GM23338 (cell line): ENCODE results near the gene CACNA2D1.

Source experiments
- CREB1 ChIP-seq: fragments of 250-450 bp; sonication (Bioruptor Pico); IDR thresholded peaks from 2 replicates; pipeline ENCODE4 v1.5.0; 2020; ENCODE audit warnings: low read depth, mild to moderate bottlenecking, moderate library complexity
- EZH2 ChIP-seq: fragments of 200-600 bp; sonication (generic); IDR thresholded peaks from one replicate; pipeline ENCODE4 v1.8.0; 2017; ENCODE audit warnings: antibody characterized with exemption, mild to moderate bottlenecking, low read depth; ENCODE audit not compliant: unreplicated experiment
- EZH2phosphoT487 ChIP-seq: fragments of 200-600 bp; sonication (generic); IDR thresholded peaks from one replicate; pipeline ENCODE4 v1.8.1; 2018; ENCODE audit warnings: antibody characterized with exemption; ENCODE audit not compliant: unreplicated experiment
- JUNB ChIP-seq: IDR thresholded peaks from one replicate; pipeline ENCODE4 v1.6.1; 2016; ENCODE audit warnings: antibody characterized with exemption; ENCODE audit not compliant: unreplicated experiment
- NANOG ChIP-seq: IDR thresholded peaks from 2 replicates; pipeline ENCODE4 v1.6.1; 2016; ENCODE audit warnings: antibody characterized with exemption, borderline replicate concordance
- POLR2AphosphoS5 ChIP-seq: IDR thresholded peaks from 2 replicates; pipeline ENCODE4 v1.6.1; 2016; ENCODE audit warnings: antibody characterized with exemption, low read depth
- ZNF331 ChIP-seq: fragments of 250-450 bp; sonication (Bioruptor Pico); IDR thresholded peaks from 2 replicates; pipeline ENCODE4 v1.5.0; 2020; ENCODE audit warnings: low read depth, mild to moderate bottlenecking, moderate library complexity
- TF ChIP-seq, protein P1 (sequence below), 2 experiments: fragments of 200-600 bp in 1 of 2; sonication (generic) in 1 of 2; conservative IDR thresholded peaks; 2 replicates each; pipeline versions ENCODE4 v1.5.1 to v1.6.1; 2016 to 2017; ENCODE audit warnings: antibody characterized with exemption in 2 of 2, low read depth in 2 of 2, mild to moderate bottlenecking in 2 of 2, moderate library complexity in 1 of 2
- TF ChIP-seq, protein P2 (sequence below): IDR thresholded peaks from one replicate; pipeline ENCODE4 v1.6.1; 2018; ENCODE audit warnings: antibody characterized with exemption; ENCODE audit not compliant: unreplicated experiment
- TF ChIP-seq, protein P3 (sequence below): fragments of 250-450 bp; sonication (Bioruptor Pico); IDR thresholded peaks from 2 replicates; pipeline ENCODE4 v1.5.0; 2020; ENCODE audit warnings: mild to moderate bottlenecking, moderate library complexity

DNA sequence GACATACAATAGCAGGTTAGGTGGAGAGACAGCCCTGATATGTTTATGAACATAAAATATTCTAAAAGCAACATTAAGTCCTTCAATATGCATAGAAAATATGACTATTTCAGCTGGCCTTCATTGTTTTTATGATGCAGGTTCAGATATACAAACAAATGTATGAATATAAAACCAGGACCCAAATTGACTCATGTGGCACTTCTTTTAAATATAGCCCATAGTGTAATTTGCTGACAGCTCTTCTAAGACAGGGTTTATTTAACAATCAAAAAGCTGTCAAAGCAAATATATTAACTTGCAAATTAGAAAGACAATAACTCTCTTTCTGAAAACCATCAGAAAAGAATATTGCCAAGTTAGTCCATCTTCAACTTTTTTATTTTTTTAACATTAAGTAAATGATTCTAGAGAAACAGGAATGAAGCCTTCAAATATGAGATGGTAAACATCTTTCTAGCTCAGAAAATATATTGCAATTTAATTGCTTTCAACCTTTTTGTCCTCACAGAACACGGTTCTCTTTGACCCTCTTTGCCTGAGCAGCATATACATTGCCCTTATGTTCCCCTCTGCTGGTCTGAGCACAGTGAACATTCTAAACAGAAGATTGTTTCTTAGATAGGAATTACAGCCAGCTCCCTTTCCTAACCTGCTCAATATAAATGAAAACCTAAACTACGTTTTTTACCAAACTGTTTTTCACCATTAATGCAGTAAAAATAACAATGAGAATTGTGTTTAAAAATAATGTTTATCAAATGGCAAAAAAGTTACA lies 82.8 kb downstream of the CACNA2D1 start:
- TF ChIP-seq, protein P1, sequence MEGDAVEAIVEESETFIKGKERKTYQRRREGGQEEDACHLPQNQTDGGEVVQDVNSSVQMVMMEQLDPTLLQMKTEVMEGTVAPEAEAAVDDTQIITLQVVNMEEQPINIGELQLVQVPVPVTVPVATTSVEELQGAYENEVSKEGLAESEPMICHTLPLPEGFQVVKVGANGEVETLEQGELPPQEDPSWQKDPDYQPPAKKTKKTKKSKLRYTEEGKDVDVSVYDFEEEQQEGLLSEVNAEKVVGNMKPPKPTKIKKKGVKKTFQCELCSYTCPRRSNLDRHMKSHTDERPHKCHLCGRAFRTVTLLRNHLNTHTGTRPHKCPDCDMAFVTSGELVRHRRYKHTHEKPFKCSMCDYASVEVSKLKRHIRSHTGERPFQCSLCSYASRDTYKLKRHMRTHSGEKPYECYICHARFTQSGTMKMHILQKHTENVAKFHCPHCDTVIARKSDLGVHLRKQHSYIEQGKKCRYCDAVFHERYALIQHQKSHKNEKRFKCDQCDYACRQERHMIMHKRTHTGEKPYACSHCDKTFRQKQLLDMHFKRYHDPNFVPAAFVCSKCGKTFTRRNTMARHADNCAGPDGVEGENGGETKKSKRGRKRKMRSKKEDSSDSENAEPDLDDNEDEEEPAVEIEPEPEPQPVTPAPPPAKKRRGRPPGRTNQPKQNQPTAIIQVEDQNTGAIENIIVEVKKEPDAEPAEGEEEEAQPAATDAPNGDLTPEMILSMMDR (conservative IDR thresholded peaks at IDR 0.05; ENCODE audit: low read depth in 2 of 2), result no peak
- TF ChIP-seq JUNB (no peak), EZH2phosphoT487 (no peak), POLR2AphosphoS5 (no peak), EZH2 (no peak), CREB1 (CRISPR knock-in tag) (no peak), NANOG (no peak), ZNF331 (CRISPR knock-in tag) (no peak)
- TF ChIP-seq, protein P2, sequence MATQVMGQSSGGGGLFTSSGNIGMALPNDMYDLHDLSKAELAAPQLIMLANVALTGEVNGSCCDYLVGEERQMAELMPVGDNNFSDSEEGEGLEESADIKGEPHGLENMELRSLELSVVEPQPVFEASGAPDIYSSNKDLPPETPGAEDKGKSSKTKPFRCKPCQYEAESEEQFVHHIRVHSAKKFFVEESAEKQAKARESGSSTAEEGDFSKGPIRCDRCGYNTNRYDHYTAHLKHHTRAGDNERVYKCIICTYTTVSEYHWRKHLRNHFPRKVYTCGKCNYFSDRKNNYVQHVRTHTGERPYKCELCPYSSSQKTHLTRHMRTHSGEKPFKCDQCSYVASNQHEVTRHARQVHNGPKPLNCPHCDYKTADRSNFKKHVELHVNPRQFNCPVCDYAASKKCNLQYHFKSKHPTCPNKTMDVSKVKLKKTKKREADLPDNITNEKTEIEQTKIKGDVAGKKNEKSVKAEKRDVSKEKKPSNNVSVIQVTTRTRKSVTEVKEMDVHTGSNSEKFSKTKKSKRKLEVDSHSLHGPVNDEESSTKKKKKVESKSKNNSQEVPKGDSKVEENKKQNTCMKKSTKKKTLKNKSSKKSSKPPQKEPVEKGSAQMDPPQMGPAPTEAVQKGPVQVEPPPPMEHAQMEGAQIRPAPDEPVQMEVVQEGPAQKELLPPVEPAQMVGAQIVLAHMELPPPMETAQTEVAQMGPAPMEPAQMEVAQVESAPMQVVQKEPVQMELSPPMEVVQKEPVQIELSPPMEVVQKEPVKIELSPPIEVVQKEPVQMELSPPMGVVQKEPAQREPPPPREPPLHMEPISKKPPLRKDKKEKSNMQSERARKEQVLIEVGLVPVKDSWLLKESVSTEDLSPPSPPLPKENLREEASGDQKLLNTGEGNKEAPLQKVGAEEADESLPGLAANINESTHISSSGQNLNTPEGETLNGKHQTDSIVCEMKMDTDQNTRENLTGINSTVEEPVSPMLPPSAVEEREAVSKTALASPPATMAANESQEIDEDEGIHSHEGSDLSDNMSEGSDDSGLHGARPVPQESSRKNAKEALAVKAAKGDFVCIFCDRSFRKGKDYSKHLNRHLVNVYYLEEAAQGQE, result no peak
- TF ChIP-seq, protein P3, sequence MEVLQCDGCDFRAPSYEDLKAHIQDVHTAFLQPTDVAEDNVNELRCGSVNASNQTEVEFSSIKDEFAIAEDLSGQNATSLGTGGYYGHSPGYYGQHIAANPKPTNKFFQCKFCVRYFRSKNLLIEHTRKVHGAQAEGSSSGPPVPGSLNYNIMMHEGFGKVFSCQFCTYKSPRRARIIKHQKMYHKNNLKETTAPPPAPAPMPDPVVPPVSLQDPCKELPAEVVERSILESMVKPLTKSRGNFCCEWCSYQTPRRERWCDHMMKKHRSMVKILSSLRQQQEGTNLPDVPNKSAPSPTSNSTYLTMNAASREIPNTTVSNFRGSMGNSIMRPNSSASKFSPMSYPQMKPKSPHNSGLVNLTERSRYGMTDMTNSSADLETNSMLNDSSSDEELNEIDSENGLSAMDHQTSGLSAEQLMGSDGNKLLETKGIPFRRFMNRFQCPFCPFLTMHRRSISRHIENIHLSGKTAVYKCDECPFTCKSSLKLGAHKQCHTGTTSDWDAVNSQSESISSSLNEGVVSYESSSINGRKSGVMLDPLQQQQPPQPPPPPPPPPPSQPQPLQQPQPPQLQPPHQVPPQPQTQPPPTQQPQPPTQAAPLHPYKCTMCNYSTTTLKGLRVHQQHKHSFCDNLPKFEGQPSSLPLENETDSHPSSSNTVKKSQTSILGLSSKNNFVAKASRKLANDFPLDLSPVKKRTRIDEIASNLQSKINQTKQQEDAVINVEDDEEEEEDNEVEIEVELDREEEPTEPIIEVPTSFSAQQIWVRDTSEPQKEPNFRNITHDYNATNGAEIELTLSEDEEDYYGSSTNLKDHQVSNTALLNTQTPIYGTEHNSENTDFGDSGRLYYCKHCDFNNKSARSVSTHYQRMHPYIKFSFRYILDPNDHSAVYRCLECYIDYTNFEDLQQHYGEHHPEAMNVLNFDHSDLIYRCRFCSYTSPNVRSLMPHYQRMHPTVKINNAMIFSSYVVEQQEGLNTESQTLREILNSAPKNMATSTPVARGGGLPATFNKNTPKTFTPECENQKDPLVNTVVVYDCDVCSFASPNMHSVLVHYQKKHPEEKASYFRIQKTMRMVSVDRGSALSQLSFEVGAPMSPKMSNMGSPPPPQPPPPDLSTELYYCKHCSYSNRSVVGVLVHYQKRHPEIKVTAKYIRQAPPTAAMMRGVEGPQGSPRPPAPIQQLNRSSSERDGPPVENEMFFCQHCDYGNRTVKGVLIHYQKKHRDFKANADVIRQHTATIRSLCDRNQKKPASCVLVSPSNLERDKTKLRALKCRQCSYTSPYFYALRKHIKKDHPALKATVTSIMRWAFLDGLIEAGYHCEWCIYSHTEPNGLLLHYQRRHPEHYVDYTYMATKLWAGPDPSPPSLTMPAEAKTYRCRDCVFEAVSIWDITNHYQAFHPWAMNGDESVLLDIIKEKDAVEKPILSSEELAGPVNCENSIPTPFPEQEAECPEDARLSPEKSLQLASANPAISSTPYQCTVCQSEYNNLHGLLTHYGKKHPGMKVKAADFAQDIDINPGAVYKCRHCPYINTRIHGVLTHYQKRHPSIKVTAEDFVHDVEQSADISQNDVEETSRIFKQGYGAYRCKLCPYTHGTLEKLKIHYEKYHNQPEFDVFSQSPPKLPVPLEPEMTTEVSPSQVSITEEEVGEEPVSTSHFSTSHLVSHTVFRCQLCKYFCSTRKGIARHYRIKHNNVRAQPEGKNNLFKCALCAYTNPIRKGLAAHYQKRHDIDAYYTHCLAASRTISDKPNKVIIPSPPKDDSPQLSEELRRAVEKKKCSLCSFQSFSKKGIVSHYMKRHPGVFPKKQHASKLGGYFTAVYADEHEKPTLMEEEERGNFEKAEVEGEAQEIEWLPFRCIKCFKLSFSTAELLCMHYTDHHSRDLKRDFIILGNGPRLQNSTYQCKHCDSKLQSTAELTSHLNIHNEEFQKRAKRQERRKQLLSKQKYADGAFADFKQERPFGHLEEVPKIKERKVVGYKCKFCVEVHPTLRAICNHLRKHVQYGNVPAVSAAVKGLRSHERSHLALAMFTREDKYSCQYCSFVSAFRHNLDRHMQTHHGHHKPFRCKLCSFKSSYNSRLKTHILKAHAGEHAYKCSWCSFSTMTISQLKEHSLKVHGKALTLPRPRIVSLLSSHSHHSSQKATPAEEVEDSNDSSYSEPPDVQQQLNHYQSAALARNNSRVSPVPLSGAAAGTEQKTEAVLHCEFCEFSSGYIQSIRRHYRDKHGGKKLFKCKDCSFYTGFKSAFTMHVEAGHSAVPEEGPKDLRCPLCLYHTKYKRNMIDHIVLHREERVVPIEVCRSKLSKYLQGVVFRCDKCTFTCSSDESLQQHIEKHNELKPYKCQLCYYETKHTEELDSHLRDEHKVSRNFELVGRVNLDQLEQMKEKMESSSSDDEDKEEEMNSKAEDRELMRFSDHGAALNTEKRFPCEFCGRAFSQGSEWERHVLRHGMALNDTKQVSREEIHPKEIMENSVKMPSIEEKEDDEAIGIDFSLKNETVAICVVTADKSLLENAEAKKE (CRISPR knock-in tag), result no peak
